Measurements from ENCODE around the gene CELA1. TPM values are rescaled to one million over a fixed set of nuclear protein-coding genes. Genes with fewer than 3 reads are reported as not detected.
A peak's percentile ranks its signal among the peaks of the same experiment; 100 is the strongest.

Gene CELA1
- total RNA-seq, 2 donors from 2014 or later, result not detected

DNA sequence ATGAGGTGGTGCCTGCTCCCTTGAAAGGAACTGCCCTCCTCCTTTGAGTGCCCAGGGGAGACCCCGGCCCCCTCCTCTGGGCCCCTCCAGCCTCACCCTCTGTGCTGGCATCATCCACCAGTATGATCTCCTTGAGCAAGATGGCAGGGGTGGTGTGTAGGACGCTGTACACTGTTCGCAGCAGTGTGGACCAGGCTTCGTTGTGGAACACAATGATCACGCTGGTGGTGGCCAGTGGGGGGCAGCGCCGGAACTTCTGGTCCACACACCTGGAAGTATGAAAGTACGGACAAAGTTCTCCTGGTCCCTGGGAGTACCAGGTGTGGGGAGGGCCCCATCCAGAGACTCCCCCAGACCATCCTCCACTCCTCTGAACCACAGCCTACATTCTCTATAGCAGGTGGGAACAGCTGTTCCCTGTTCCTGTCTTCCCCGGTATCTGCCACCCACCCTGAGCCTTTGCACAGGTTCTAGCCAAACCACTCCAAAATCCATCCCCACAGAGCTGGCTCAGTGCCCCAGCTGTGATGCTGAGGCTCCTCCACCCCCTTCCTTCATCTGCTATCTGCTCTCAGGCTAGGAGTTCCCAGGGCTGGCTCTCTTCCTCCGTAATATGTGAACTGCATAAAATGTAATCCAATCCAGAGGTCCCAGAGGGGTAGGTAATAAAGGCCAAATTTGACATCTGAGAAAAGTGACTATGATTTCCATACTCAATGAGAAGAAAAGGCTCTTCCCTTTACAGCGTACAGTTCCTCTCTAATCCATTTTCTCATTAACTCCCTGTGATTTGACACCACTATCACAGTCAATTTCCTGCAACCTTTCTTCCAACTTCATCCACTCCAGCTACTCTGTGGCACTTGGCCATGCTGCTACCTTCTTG lies 30.9 kb upstream of the CELA1 start:
- Histone ChIP-seq H3K27me3 (no peaks in the 10 kb centered on the region), H3K9me3 (no peaks in the 10 kb centered on the region), H3K27ac (no peak overlapping the region), H3K4me3 (no peak overlapping the region), H3K4me1 (no peaks in the 10 kb centered on the region), H3K36me3 (replicated peaks in 1 of 2; ENCODE audit: insufficient read depth in 1 of 2, low read depth in 2 of 2) (peaks cover 0 to 3% of the 10 kb centered on the region in 2 donors)
- DNase-seq (no peak), ATAC-seq (no peak)
- intact Hi-C loops (cut with DNase I), result no loop called here
- TF ChIP-seq POLR2A (IDR thresholded peaks at IDR 0.05), result no peak
- TF ChIP-seq, protein P1, sequence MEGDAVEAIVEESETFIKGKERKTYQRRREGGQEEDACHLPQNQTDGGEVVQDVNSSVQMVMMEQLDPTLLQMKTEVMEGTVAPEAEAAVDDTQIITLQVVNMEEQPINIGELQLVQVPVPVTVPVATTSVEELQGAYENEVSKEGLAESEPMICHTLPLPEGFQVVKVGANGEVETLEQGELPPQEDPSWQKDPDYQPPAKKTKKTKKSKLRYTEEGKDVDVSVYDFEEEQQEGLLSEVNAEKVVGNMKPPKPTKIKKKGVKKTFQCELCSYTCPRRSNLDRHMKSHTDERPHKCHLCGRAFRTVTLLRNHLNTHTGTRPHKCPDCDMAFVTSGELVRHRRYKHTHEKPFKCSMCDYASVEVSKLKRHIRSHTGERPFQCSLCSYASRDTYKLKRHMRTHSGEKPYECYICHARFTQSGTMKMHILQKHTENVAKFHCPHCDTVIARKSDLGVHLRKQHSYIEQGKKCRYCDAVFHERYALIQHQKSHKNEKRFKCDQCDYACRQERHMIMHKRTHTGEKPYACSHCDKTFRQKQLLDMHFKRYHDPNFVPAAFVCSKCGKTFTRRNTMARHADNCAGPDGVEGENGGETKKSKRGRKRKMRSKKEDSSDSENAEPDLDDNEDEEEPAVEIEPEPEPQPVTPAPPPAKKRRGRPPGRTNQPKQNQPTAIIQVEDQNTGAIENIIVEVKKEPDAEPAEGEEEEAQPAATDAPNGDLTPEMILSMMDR (IDR thresholded peaks at IDR 0.05), result no peak
- 92 to 93% methylated on average over 8 to 11 of the region's 11 CpGs for WGBS, 2 donors

DNA sequence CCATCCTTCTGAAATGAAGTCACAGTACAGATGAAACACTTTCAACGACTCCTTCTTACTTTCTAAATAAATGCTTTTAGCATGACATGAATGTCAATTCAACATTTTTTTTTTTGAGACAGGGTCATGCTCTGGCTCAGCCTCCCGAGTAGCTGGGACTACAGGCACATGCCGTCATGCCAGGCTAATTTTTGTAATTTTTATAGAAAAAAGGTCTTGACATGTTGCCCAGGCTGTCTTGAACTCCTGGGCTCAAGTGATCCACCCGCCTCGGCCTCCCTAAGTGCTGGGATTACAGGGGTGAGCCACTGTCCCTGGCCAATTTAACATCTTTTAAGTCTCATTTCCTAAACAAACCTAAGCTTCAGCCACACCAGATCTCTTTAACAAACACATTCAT lies 28.4 kb upstream of the CELA1 start:
- no peak for TF ChIP-seq POLR2A (IDR thresholded peaks at IDR 0.05)
- TF ChIP-seq, protein P1 (IDR thresholded peaks at IDR 0.05), result no peak
- intact Hi-C loops (cut with DNase I), result no loop called here
- ATAC-seq, result no peak
- Histone ChIP-seq H3K27ac (no peak overlapping the region), H3K36me3 (replicated peaks in 1 of 2; ENCODE audit: insufficient read depth in 1 of 2, low read depth in 2 of 2) (peaks cover 0 to 3% of the 10 kb centered on the region in 2 donors), H3K4me3 (no peak overlapping the region), H3K9me3 (no peaks in the 10 kb centered on the region), H3K4me1 (peaks cover 11% of the 10 kb centered on the region), H3K27me3 (no peaks in the 10 kb centered on the region)
- no peak for DNase-seq
- WGBS, 2 donors, result 86 to 93% methylated on average over 5 of the region's 5 CpGs

DNA sequence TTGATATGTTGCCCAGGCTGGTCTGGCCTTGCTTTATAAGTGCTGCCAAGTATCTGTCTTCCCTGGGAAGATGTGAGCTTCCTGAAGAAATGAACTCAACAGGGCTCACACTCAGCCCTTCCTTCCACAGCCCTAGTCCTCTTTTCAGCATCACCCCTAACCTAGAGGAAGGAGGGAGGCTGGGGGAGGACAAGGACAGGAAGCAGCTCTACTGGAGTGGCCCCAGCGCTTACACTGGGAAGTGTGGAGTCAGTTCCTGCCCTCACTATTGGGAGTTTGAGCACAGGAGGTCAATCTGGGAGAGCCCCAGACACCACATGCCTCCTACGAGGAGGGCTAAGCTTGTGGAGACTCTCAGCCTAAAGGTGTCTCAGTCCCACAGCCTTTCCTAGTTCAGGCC lies 27.9 kb upstream of the CELA1 start:
- TF ChIP-seq POLR2A (IDR thresholded peaks at IDR 0.05), result no peak
- TF ChIP-seq, protein P1 (IDR thresholded peaks at IDR 0.05), result no peak
- Histone ChIP-seq H3K4me1 (peaks cover 11% of the 10 kb centered on the region), H3K4me3 (no peak overlapping the region), H3K36me3 (replicated peaks in 1 of 2; ENCODE audit: insufficient read depth in 1 of 2, low read depth in 2 of 2) (peaks cover 0 to 3% of the 10 kb centered on the region in 2 donors), H3K27ac (no peak overlapping the region), H3K9me3 (no peaks in the 10 kb centered on the region), H3K27me3 (no peaks in the 10 kb centered on the region)
- no peak for DNase-seq
- ATAC-seq, result no peak
- intact Hi-C loops (cut with DNase I), result no loop called here
- WGBS, 2 donors, result 81 to 85% methylated on average over 2 of the region's 2 CpGs

DNA sequence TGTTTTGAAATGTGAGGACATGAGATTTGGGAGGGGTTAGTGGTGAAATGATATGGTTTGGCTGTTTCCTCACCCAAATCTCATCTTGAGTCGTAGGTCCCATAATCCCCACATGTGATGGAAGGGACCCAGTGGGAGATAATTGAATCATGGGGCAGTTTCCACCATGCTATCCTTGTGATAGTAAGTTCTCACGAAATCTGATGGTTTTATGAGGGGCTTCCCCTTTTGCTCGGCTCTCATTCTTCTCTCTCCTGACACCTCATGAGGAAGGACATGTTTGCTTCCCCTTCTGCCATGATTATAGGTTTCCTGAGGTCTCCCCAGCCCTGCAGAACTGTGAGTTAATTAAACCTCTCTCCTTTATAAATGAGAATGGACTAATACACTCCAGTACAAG lies 26.7 kb upstream of the CELA1 start:
- no peak for ATAC-seq
- H3K4me3 ChIP-seq, result no peak overlapping the region
- H3K4me1 ChIP-seq, result peaks cover 11% of the 10 kb centered on the region
- H3K27ac ChIP-seq, result no peak overlapping the region
- TF ChIP-seq, protein P1 (IDR thresholded peaks at IDR 0.05), result no peak
- no peak for TF ChIP-seq POLR2A (IDR thresholded peaks at IDR 0.05)
- H3K9me3 ChIP-seq, result no peaks in the 10 kb centered on the region
- intact Hi-C loops (cut with DNase I), result no loop called here
- DNase-seq, result no peak
- 78 to 88% methylated on average over 3 of the region's 3 CpGs for WGBS, 2 donors
- H3K36me3 ChIP-seq (replicated peaks in 1 of 2; ENCODE audit: insufficient read depth in 1 of 2, low read depth in 2 of 2), result peaks cover 0 to 3% of the 10 kb centered on the region in 2 donors
- H3K27me3 ChIP-seq, result no peaks in the 10 kb centered on the region

DNA sequence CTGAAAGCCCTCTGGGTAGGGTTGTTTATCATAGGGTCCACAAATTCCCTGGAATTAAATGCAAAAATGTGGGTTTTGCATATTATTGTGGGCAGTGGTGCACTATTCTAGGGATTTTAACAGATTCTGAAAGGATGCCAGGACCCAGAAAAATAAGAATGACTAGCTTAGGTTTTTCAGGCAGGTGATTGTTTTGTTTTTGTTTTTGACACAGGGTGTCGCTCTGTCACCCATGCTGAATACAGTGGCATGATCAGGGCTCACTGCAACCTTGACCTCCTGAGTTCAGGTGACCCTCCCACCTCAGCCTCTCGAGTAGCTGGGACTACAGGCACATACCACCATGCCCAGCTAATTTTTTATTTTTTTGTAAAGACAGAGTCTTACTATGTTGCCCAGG lies 25.5 kb upstream of the CELA1 start:
- Histone ChIP-seq H3K36me3 (replicated peaks in 1 of 2; ENCODE audit: insufficient read depth in 1 of 2, low read depth in 2 of 2) (peaks cover 0 to 2% of the 10 kb centered on the region in 2 donors), H3K27ac (peak overlapping the region; percentile 58 to 75 (median 62)), H3K4me1 (peaks cover 11% of the 10 kb centered on the region), H3K27me3 (no peaks in the 10 kb centered on the region), H3K9me3 (no peaks in the 10 kb centered on the region), H3K4me3 (no peak overlapping the region)
- DNase-seq (no peak), ATAC-seq (no peak)
- intact Hi-C loops (cut with DNase I), result no loop called here
- TF ChIP-seq, protein P1 (IDR thresholded peaks at IDR 0.05), result no peak
- TF ChIP-seq POLR2A (IDR thresholded peaks at IDR 0.05), result no peak
- 73 to 82% methylated on average over 2 of the region's 2 CpGs for WGBS, 2 donors
